ENCODE data around the gene TOX2. TPM values are rescaled to one million over a fixed set of nuclear protein-coding genes. Genes with fewer than 3 reads are reported as not detected.

Gene TOX2
- total RNA-seq, 4 donors from 2014 or later = 3.4 to 7.7 (median 5.2) TPM

DNA sequence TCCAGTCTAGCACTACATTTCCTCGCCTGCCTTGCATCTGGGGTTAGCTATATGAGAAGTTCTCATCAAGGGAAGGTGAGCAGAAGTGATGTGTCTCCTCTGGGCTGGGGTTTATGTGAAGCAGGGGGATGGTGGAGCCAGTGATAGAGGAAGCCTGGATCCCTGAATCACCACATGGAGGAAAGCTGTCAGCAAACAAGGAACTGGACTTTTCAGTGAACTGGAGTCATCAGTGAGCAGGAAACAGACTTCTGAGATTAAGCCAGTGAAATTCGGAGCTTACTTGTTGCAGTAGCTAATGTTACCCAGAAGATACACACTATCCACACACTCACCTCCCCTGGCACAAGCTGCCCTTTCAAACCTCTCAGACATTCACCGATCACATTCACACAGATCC lies 13.4 kb upstream of the TOX2 start:
- Histone ChIP-seq H3K4me1 (no peaks in the 10 kb centered on the region), H3K27ac (no peak overlapping the region), H3K36me3 (no peaks in the 10 kb centered on the region), H3K4me3 (replicated peaks in 1 of 3) (no peak overlapping the region), H3K27me3 (no peaks in the 10 kb centered on the region), H3K9me3 (no peaks in the 10 kb centered on the region)
- intact Hi-C loops (cut with DNase I) = no loop called here
- no peak for DNase-seq
- TF ChIP-seq, protein P1, sequence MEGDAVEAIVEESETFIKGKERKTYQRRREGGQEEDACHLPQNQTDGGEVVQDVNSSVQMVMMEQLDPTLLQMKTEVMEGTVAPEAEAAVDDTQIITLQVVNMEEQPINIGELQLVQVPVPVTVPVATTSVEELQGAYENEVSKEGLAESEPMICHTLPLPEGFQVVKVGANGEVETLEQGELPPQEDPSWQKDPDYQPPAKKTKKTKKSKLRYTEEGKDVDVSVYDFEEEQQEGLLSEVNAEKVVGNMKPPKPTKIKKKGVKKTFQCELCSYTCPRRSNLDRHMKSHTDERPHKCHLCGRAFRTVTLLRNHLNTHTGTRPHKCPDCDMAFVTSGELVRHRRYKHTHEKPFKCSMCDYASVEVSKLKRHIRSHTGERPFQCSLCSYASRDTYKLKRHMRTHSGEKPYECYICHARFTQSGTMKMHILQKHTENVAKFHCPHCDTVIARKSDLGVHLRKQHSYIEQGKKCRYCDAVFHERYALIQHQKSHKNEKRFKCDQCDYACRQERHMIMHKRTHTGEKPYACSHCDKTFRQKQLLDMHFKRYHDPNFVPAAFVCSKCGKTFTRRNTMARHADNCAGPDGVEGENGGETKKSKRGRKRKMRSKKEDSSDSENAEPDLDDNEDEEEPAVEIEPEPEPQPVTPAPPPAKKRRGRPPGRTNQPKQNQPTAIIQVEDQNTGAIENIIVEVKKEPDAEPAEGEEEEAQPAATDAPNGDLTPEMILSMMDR (IDR thresholded peaks at IDR 0.05) = no peak
- TF ChIP-seq POLR2A (IDR thresholded peaks at IDR 0.05) = no peak
- WGBS, 2 donors = 90 to 95% methylated on average over 3 of the region's 3 CpGs

DNA sequence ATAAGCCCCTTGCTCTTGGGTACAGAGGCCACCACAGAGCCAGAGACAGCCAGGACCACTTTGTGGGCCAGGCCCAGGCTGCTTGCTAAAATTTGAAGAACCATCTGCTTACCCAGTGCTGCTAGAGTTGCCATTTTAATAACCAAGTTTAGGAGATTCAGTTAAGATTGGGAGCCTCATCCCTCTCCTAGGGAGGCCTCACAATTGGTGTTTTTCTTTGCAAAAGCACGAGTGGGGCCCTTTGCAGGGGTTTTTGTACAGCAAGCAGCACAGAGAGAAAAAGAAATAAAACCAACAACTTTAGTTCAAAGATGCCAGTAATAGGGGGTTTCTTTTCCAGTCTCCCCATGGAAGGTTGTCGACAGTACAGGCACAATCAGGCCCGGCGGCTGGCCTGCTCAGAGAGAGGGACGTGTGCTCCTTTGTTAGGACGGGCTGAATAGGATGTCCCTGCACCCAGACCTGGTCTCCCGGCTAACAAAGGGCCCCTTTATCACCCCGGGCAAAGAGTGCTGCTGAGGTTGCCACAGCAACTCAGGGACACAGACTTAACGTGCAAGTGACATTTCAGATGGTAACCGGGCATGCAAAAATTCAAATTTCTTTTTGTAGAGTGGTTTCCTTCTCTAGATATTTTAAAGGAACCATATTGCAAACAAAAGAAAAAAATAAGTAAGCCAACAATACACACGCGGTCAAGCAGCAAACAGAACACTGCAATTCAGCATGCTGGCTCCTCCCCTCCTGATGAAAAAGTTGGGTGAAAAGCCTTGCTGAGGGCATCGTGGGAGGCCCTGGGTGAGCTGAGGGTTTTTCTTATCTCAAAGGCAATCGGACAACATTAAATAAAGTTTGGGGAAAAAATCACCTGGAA lies 10.5 kb upstream of the TOX2 start:
- H3K9me3 ChIP-seq = no peaks in the 10 kb centered on the region
- H3K27me3 ChIP-seq = no peaks in the 10 kb centered on the region
- no peak overlapping the region for H3K27ac ChIP-seq
- 41 to 45% methylated on average over 14 of the region's 14 CpGs for WGBS, 2 donors
- no peaks in the 10 kb centered on the region for H3K4me1 ChIP-seq
- intact Hi-C loops (cut with DNase I) = no loop called here
- no peak for DNase-seq
- H3K4me3 ChIP-seq (replicated peaks in 1 of 3) = no peak overlapping the region
- no peaks in the 10 kb centered on the region for H3K36me3 ChIP-seq
- no peak for TF ChIP-seq POLR2A (IDR thresholded peaks at IDR 0.05)
- TF ChIP-seq, protein P1 (IDR thresholded peaks at IDR 0.05) = no peak

DNA sequence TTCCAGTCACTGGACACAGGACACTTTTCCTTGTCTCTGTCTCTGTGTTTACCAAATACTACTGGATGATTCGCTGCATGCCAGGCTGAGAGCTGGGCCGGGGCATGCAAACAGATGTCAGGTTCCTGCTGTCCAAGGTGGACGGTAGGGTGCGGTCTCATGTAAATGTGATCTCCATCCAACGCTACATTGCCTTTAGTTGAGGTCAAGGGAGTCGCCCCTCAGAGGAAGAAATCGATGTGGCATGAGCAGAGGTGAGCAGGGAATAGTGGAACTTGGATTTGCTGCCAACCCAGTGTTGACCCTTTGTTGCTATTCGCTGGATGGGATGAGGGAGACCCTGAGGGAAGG lies 9.8 kb upstream of the TOX2 start:
- H3K4me3 ChIP-seq (replicated peaks in 1 of 3) = no peak overlapping the region
- WGBS, 2 donors = 76 to 82% methylated on average over 8 of the region's 8 CpGs
- TF ChIP-seq, protein P1 (IDR thresholded peaks at IDR 0.05) = no peak
- TF ChIP-seq POLR2A (IDR thresholded peaks at IDR 0.05) = no peak
- no peaks in the 10 kb centered on the region for H3K36me3 ChIP-seq
- H3K27me3 ChIP-seq = no peaks in the 10 kb centered on the region
- intact Hi-C loops (cut with DNase I) = no loop called here
- H3K27ac ChIP-seq = no peak overlapping the region
- H3K4me1 ChIP-seq = no peaks in the 10 kb centered on the region
- no peaks in the 10 kb centered on the region for H3K9me3 ChIP-seq
- DNase-seq = no peak

DNA sequence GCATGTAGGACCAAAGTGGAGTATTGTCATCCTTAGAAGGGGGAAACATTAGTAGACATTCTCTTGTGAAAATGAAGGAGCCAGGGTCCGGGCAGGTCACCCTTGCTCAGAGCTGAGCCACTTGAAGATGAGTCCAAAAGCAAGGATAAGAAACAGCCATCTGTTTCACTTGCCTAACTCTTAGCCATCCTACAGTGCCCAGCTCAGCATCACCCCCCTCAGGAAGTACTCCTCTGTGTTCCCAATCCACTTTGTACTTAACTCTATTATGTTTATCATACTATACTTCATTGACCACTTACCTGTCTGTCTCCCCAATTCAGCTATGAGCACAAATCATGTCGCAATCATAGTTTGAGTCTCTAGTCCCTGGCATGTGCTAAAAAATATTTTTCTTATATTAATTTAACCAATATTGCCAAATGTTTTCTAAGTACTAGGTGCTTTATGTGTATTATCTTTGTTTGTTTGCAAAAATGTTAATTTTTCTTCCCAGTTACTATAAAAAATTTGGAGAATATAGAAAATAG lies 8.1 kb upstream of the TOX2 start:
- DNase-seq = no peak
- H3K9me3 ChIP-seq = no peaks in the 10 kb centered on the region
- H3K36me3 ChIP-seq = no peaks in the 10 kb centered on the region
- no peak overlapping the region for H3K27ac ChIP-seq
- no peak overlapping the region for H3K4me3 ChIP-seq (replicated peaks in 1 of 3)
- no peaks in the 10 kb centered on the region for H3K27me3 ChIP-seq
- WGBS, 2 donors = 94 to 98% methylated on average over 2 of the region's 2 CpGs
- intact Hi-C loops (cut with DNase I) = no loop called here
- H3K4me1 ChIP-seq = no peaks in the 10 kb centered on the region
- TF ChIP-seq POLR2A (IDR thresholded peaks at IDR 0.05) = no peak
- TF ChIP-seq, protein P1 (IDR thresholded peaks at IDR 0.05) = no peak

DNA sequence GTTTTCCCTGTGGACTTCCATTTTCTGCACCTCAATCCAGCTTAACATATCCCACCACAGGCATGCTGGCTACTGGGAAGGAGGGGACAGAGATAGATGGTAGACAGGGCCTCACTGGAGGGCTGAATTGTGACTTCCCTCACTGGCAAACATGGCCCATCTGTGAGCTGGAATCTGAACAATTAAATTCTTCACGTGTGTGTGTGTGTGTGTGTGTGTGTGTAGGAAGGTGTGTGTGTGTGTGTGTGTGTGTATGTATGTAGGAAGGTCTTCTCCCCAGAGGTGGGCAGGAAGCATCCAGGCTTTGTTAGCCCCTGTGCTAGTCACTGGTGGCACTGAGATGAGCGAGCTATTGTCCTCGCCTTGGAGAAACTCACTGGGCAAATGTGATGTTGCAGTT lies 5.4 kb upstream of the TOX2 start:
- WGBS, 2 donors = 92 to 93% methylated on average over 3 of the region's 3 CpGs
- TF ChIP-seq POLR2A (IDR thresholded peaks at IDR 0.05) = no peak
- TF ChIP-seq, protein P1 (IDR thresholded peaks at IDR 0.05) = no peak
- no peaks in the 10 kb centered on the region for H3K9me3 ChIP-seq

More for the DNA sequence above, 5.4 kb upstream of the TOX2 start:
- intact Hi-C loops (cut with DNase I) = no loop called here
- DNase-seq = no peak
- Histone ChIP-seq H3K4me3 (replicated peaks in 1 of 3) (no peak overlapping the region), H3K4me1 (peaks cover 0 to 2% of the 10 kb centered on the region in 2 donors), H3K36me3 (no peaks in the 10 kb centered on the region), H3K27ac (no peak overlapping the region), H3K27me3 (no peaks in the 10 kb centered on the region)

Data from thyroid gland (tissue), 4 donors.